ENCODE data around the gene PANX1. TPM values are rescaled to one million over a fixed set of nuclear protein-coding genes. Genes with fewer than 3 reads are reported as not detected.

PANX1 gene, protein sequence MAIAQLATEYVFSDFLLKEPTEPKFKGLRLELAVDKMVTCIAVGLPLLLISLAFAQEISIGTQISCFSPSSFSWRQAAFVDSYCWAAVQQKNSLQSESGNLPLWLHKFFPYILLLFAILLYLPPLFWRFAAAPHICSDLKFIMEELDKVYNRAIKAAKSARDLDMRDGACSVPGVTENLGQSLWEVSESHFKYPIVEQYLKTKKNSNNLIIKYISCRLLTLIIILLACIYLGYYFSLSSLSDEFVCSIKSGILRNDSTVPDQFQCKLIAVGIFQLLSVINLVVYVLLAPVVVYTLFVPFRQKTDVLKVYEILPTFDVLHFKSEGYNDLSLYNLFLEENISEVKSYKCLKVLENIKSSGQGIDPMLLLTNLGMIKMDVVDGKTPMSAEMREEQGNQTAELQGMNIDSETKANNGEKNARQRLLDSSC
- total RNA-seq, result 50.1 and 96.6 TPM in 2 replicates

DNA sequence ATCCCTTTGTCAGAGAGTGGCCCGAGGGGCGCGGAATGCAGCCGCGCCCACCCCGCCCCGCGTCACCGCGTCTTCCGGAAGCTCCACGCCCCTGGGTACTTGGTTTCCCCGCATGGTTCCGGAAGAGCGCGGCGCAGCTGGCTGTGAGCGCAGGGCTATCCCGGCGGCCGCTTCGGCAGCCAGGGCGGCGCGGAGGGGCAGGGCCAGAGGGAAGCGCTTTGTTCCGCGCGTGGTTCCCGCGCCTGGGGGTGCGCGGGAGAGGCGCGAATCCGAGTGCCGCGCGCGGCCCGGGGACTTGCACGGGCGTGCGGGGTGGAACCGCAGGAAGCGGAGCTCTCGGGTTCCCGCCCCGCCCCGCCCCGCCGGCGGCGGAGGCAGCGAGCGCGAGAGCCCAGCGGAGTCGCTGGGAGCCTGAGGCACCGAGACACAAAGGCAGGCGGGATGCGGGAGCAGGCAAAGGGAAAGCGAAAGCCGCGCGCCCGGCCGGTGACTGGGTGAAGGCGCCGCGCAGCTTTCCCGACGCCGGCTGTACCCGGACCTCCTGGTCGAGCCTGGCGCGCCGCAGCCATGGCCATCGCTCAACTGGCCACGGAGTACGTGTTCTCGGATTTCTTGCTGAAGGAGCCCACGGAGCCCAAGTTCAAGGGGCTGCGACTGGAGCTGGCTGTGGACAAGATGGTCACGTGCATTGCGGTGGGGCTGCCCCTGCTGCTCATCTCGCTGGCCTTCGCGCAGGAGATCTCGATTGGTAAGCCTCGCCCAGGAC is at the start of gene PANX1:
TSS of gene PANX1 (plus strand) at position 96 of the 766 bp plus-strand sequence. CDS start at position 568, 472 bp downstream.

Other genes starting within 250 kb of the PANX1 start
- gene HEPHL1, start 107.5 kb upstream of the PANX1 start, total RNA-seq, result 4.4 TPM in 1 of 2 replicates, not detected in the other
- not detected in 2 replicates for gene IZUMO1R, start 175.7 kb downstream of the PANX1 start, total RNA-seq

Data from placental pericyte (primary cell).